Measurements from ENCODE around the gene VSNL1. TPM values are rescaled to one million over a fixed set of nuclear protein-coding genes. Genes with fewer than 3 reads are reported as not detected.

Gene VSNL1
- total RNA-seq, 1 donor from 2014 or later: 10.4 TPM

DNA sequence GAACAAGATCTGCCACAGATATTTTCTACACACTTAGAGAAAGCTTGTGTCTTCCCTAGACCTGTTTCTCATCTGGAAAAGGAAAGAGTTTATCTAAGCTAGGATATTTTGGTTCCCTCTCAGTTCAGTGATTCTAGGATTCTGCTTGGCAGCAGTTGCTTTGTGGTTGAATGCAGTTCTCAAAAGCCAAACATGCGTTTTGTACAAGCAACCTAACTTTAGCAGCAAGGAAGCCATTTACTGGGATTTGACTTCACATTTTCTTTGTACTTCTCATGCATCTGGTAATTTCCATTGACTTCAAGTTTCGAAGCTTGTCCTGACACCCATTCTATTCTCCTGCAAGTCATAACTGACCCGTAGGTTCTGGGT is 33.3 kb downstream of the VSNL1 start:
- no peak for DNase-seq (ENCODE audit: missing footprints)
- ATAC-seq: no peak
- intact Hi-C loops (cut with DNase I): no loop called here

DNA sequence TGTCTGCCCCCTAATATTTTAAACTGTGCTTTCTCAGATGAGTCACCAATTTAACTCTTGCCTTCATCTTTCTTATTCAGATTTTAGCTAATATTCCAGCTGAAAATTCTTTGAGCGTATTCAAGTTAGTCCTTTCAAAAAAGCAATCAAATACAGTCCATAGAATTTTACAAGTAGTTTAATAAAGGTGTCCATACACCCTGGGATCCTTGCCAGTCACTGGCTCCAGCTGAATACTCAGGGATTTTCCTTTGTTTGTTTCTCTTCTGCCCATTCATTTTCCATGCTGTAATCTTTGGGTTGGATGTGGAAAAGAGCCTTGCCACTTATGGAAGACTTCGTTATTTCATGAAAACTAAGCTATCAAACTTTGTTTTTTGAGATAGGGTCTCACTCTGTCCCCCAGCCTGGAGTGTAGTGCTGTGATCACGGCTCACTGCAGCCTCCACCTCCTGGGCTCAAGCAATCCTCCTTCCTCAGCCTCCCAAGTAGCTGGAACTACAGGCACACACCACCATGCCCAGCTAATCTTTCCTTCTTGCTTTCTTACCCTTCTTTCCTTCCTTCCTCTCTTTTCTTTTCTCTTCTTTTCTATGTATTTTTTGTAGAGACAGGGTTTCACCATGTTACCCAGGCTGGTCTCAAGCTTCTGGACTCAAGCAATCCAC is 34.0 kb downstream of the VSNL1 start:
- intact Hi-C loops (cut with DNase I): loop anchor here (5.0 kb wide), 1 partner anchor 57 kb away; the partner anchor contains the start of gene RAD51AP2
- no peak for DNase-seq (ENCODE audit: missing footprints)
- no peak for ATAC-seq

DNA sequence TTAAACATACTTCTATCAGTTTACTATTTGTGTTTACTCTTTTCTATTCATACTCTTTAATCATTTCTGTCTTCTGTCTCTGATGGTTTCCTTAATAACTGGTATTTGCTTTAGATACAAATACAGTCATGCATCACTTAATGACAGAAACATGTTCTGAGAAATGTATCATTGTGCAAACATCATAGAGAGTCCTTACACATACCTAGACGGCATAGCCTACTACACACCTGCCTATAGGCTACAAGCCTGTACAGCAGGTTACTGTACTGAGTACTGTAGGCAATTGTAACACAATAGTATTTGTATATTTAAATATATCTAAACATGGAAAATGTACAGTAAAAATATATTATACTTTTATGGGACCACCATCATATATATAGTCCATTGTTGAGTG is 36.3 kb downstream of the VSNL1 start:
- ATAC-seq (no peak), DNase-seq (ENCODE audit: missing footprints) (no peak)
- intact Hi-C loops (cut with DNase I): loop anchor here (5.0 kb wide), 1 partner anchor 60 kb away; the partner anchor contains the start of gene RAD51AP2

DNA sequence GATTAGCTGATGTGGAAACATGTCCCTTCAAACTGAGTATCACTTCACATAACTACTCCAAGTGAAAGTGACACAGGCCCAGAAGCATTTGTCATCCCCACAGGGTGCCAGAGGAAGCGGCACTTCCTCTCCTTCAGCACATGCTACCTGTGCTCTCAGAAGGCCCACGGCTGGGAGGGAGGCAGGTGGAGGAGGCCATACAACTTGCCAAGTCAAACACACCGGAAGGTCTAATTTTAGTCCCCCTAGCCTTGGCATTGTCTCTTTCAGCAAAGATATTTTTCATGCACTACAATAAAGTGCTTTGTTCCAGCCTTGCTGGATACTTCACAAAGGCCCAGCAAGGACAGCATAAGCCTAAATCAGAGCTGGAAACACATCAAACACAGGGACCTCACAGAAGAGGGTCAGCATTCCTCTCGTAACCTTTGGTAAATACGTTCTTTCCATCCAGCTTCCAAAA is 38.0 kb downstream of the VSNL1 start:
- ATAC-seq: peak; percentile 47

DNA sequence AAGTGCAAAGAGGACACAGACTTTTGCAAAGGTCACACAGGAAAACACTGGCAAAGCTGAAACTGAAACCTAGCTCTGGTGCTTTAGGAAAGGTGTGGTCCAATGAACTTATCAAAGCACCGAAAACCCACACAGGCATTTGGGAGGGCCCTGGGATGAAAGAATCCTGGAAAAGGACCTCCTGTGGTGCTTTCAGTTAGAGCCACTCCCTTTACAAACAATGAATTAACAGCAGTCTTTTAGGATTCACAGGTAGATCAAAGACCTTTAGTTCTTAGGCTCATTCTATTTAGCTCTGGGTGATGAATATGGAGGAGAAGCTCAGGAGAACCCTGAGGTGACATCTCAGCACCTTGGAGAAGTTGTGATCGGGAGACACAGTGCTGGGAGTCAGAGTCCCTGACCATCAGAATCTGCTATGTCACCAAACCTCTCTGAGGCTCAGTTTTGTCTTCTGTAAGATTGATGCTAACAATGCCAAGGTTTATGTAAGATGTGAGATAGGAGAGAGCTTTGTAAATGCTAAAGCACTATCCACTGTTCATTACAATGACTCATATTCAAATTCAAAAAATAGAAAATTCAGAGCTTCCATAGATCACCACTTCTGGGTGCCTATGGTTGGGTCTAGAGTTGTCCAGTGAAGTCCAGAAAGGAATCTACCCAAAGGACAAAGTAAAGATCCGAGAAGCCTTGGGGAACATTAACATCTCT is 39.3 kb downstream of the VSNL1 start:
- ATAC-seq (no peak), DNase-seq (ENCODE audit: missing footprints) (no peak)
- intact Hi-C loops (cut with DNase I): loop anchor here (5.0 kb wide), 1 partner anchor 62 kb away; the partner anchor contains the start of gene RAD51AP2

More for the DNA sequence above, 38.0 kb downstream of the VSNL1 start:
- no peak for DNase-seq (ENCODE audit: missing footprints)
- intact Hi-C loops (cut with DNase I): loop anchor here (5.0 kb wide), 1 partner anchor 61 kb away; the partner anchor contains the start of gene RAD51AP2

DNA sequence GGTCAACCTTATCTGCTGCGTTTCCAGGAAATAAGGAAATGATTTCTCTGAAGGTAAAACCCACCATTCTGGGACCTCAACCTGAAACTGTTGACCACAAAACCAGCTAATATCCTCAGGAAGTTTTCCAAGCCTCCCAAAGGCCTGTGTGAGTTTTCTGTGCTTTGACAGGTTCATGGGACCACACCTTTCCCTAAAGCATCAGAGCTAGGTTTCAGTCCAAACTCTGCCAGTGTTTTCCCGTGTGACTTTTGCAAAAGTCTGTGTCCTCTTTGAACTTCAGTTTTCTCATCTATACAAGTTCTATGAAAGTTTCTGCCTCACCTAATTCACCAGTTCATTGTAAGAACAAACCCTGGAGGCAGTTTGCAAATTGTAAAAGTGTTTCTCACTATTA is 39.8 kb downstream of the VSNL1 start:
- ATAC-seq (no peak), DNase-seq (ENCODE audit: missing footprints) (no peak)
- intact Hi-C loops (cut with DNase I): no loop called here

DNA sequence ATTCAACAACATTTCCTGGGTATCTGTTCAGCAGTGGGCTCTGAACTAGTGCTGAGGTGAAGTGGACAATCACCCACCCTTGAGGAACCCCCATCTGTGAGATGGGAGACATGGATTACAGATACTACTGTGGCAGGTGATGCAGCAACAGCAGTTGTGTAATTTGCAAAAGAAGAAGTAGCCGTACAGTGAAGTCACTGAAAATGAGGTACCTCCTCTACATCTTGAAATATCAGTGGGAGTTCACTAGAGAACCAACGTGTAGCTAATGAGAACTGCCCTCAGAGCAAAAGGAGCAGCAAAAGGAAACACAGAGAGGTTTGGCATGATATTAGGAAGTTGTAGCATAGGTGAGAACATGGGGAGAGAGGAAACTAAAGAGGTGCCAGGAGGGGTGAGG is 41.3 kb downstream of the VSNL1 start:
- intact Hi-C loops (cut with DNase I): no loop called here
- DNase-seq (ENCODE audit: missing footprints): no peak
- no peak for ATAC-seq

DNA sequence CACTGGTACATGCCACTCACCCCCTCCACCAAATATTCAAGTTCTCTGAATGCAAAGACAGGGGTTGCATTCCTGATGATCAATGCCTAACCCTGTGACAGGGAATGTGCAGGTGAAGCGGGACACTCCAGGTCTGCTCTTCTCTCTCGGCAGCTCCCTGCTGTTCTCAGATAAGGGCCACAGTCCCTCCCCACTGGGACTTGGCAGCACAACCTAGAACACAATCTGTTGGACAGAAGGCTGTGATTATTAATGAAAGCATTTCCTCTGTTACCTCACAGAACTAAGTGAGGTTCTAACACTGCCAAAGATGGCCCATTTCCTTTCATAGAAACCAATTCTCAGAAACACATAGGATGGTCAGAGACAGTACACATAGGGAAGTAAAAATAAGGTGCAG is 42.7 kb downstream of the VSNL1 start:
- ATAC-seq (peak; percentile 85), DNase-seq (ENCODE audit: missing footprints) (no peak)
- intact Hi-C loops (cut with DNase I): no loop called here

DNA sequence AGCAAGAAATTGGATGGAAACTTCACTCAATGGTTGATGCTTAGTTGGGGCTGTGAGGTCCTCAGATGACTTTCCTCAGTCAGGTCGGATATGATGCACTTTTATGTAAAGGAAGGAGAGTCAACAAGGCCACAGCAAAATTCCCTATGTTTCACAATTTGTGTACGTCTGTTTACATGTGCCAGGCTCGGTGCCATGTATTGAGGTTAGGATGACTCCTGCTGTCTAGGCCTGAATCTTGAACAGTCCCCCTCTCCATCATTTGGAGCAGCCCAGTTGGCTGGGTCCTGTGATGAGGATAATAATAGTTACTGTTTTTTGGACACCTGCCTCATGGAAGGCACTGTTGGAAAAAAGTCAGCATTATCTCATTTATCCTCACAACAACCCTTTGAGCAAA is 43.1 kb downstream of the VSNL1 start:
- DNase-seq (ENCODE audit: missing footprints) (no peak), ATAC-seq (peak; percentile 75)
- intact Hi-C loops (cut with DNase I): no loop called here

DNA sequence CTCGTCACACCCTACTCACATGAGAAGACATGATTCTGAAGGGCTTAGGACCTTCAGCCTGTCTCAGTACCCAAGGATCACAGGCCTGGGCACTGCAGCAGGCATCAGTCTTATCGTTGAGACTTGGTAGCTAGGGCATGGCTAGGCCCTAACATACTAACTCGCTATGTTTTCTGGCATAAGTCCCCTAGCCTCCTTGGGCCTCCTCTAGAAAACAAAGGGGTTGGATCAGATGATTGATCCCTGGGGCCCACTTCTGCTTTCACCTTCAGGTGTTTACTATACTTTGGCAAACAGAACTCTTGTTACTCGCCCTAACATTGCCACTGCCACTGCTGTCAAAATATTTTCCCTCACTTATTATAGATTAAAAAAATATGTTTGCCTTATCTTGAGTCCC is 44.2 kb downstream of the VSNL1 start:
- no peak for DNase-seq (ENCODE audit: missing footprints)
- intact Hi-C loops (cut with DNase I): no loop called here
- ATAC-seq: peak; percentile 13

DNA sequence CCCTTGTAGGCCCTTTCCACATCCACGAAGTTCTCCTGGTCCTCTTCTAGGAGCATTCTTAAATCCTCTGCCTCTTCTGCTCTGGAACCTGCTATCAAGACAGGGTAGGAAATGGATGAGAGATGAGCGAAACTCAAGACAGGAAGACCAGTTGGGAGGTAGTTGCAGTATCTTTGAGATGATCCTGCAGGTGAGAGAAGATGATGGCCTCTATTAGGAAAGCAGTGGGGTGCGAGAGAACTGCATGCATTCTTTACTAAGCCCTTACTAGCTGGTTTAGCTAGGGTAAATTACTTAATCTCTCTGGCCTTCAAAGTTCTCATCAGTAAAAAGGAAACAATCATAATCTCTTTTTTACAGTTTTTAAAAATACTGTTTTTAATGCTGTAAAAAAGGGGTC is 47.0 kb downstream of the VSNL1 start:
- intact Hi-C loops (cut with DNase I): no loop called here

DNA sequence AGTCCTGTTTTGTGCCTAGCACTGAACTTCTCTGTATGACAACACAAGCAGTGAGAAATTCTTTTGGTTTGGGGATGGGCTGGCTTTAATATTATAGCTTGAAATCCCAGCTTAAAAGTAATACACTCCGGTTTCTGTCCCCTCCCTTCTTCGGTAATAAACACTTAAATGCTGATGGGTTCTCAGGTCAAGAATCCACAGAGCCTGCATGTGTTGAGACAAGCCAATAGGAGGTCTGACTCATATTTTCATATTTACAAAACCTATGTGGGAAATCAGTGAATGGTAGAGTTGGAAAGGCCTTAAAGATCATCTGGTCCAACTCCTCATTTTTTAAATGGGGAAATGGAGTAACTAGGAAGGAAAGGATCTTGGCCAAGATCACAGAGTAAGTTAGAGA is 47.5 kb downstream of the VSNL1 start:
- ATAC-seq: no peak
- DNase-seq (ENCODE audit: missing footprints): no peak
- intact Hi-C loops (cut with DNase I): no loop called here

More for the DNA sequence above, 47.0 kb downstream of the VSNL1 start:
- no peak for ATAC-seq
- DNase-seq (ENCODE audit: missing footprints): no peak

DNA sequence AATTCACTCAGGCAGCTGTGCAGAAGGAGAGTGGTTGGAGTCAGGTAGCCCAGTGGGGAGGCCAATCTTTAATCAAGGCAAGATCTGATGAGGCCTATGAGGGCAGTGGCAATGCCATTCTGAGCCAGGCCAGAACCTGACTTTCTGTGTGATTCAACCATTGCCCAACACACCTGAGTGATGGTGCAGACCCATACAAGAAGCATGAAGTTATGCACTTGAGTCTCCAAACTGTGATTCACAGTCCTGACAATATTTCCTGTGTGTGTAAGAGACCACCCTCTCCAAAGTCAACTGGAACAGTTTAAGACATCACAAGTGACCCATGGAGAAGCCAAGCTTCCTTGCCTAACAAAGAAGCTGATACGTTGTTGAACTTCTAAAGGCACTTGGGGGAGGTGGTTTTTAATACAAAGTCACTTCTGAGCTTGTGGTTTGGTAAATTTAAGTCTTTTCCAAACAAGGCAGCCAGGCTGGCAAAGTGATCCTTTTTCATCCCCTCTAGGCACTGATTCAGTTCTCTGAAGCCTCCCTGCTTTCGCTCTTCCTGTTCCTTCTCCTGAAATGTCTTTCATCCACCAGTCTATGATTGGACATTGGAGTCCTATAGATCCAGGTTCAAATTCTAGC is 49.0 kb downstream of the VSNL1 start:
- no peak for DNase-seq (ENCODE audit: missing footprints)
- intact Hi-C loops (cut with DNase I): no loop called here

DNA sequence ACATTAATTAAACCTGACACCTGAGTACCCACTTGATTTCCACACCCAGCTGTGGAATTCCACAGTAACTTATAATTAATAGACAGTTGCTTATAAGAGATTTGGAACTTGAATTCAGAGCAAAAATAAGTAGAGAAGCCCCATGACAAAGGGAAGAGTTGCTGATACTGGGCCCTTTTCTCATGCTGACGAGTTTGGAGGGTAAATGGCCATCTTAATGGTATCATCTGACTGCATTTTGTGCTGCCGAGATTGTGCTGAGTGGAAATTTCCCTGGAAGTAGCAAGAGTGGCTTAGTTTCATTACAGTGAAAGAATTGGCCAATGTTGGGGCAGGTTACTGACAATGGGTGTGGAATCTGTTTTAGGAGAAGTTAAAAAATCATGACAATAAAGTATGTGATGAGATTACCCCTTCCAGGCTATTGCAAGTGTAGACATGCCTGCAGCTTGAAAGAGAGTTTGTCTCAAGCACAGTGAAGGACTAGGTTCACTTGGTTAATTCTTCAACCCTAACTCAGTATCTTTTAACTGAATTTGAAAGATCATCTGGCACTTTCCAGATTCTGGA is 49.9 kb downstream of the VSNL1 start:
- no peak for ATAC-seq
- intact Hi-C loops (cut with DNase I): no loop called here
- DNase-seq (ENCODE audit: missing footprints): no peak

More for the DNA sequence above, 49.0 kb downstream of the VSNL1 start:
- no peak for ATAC-seq

DNA sequence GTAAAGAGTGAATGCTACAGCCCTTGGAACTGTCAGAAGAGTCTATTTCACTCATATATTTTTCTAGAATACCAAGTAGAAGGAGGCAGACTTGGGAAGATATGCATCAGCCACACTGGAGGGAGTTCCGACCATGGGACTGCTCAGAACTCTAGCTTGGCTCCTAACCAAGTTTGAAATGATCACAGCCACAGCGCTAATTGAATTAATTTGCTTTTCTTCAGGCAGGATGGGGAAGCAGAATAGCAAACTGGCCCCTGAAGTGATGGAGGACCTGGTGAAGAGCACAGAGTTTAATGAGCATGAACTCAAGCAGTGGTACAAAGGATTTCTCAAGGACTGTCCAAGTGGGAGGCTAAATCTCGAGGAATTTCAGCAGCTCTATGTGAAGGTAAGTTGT is 51.4 kb downstream of the VSNL1 start:
- ATAC-seq: no peak
- intact Hi-C loops (cut with DNase I): no loop called here
- no peak for DNase-seq (ENCODE audit: missing footprints)

DNA sequence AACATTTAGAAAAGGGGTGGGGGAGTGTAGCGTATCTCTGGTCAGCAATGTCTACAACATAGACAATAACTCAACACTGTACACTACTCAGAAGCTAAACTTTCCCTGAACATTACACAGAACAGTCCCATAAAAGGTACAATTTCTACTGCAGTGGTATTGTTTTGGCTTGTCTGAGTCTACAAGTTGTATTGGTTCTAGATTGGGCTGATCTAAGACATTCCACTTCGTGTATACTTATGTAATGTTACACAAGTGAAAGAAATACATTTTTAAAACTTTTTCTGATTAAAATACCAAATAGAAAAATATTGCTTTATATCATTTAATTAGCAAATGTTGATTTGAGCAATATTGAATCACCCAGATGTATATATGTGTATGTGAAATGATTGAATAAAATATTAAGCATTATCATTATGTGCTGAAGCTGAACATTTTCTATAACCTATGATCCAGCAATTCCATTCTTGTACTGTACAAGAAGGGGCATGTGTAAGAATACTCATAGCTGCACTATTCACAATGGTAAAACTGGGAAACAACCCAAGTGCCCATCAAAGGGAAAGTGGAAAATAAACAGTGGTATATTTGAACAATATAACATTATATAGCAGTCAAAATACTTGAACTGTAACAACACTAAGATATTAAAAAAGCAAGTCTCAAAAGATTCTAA is 52.4 kb downstream of the VSNL1 start:
- DNase-seq (ENCODE audit: missing footprints): no peak
- no peak for ATAC-seq
- intact Hi-C loops (cut with DNase I): no loop called here

DNA sequence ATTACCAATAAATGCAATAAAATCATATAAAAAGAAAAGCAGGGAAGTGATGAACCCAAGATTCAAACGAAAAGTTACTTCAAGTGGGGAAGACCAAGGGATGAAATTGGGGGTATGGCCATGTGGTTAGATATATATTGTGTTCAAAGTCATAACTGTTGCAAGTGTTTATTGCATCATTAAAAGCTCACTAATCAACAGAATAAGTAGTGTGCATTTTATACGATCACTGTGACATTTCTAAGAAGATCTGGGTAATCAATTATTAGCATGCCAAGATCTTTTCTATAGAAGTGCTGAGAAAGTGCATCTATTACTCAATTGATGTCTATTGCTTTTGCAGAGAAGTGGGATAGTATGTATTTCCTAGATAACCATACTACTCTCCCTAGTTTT is 52.9 kb downstream of the VSNL1 start:
- no peak for DNase-seq (ENCODE audit: missing footprints)
- intact Hi-C loops (cut with DNase I): no loop called here
- ATAC-seq: no peak

DNA sequence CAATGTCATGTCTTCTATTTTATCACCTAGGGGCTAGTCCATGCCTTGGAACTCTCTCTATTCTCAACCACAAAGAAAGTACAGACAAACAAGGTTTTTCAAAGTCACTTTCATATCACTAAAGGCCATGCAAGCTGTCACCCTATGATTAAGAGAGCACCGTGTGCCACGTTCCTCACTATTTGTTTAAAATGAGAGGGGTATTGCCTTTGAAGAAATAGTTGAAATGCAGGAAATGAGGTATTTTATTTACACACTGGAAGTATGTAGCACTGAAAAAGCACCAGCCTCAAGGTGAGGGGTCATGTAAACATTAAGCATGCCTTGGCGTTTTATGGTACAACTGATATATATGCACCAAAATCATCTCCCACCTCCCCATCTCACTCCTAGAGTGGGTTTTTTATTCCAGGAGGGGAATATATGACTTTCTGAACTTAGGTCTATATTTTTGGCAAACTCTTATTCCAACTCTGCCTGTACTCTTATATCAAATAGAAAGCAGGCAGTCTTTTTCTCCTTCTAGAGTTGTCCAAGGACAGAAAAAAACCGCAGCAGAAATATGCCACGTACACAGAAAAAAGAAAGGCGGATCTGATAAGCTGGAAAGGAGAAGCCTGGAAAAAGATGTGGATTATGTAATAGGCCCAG is 53.5 kb downstream of the VSNL1 start:
- intact Hi-C loops (cut with DNase I): no loop called here
- DNase-seq (ENCODE audit: missing footprints) (no peak), ATAC-seq (no peak)
